HG03354 (cell line): ENCODE measurements around the gene ITGBL1.

ENCODE experiments used
- ATAC-seq: cut with Tn5 transposase; IDR thresholded peaks from one replicate; pipeline ENCODE4 v1.9.1; 2021; ENCODE audit warnings: mild to moderate bottlenecking; ENCODE audit not compliant: unreplicated experiment, poor library complexity, severe bottlenecking

The ITGBL1 gene

DNA sequence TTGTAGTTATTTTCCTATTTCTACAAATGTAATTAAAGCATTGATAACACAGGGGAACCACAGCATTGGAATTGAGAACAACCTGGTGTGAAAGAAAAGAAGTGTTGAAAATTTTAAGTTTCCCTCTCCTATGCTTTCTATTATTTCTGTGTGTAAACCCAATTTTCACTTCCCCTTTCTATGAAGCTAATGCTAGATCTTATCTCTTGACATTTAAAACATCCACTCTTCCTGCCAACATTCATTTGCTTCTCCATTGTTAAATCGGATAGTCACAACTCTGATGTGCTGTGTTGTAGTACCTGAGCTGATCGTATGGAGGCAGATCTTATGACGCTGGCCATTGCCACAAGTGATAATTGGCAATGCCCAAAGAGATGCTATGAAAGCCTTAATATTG, 203.0 kb downstream of the ITGBL1 start:
- peak; percentile 85 for ATAC-seq

DNA sequence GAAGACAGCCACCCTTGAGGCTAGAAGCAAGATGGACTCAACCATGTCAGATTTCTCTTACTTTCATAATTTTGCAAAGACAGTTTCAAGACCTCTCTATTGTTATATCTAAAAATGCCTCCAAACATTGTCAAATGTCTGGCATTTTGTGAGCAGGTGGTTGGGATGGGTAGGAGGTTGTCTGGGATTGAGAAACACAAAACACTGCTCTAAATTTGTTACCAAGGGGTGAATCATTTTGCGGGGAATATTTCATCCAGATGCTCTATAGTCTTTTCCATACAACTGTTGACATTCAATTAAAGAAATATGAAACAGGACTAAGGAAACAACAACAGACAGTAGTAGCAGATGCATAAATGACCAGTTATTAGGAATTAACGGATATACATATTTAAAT, 208.2 kb downstream of the ITGBL1 start:
- no peak for ATAC-seq

DNA sequence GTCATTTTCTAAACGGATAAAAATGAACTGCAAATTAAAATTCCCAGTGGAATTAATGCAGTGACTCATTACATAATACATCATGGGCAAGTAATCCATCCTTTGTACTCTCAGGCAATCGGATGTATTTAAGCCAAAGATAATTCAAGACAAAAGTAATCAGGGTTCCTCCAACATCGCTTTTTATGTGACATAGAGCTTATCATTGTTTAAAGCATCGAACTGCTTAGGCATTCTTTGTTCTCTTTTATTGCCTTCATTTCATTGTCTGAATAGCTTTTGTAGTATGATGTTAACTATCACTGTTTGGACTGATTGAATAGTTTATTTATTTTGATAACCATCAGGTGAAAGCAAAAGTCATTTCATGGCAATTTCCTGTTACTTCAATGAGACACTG, 209.4 kb downstream of the ITGBL1 start:
- ATAC-seq: no peak

DNA sequence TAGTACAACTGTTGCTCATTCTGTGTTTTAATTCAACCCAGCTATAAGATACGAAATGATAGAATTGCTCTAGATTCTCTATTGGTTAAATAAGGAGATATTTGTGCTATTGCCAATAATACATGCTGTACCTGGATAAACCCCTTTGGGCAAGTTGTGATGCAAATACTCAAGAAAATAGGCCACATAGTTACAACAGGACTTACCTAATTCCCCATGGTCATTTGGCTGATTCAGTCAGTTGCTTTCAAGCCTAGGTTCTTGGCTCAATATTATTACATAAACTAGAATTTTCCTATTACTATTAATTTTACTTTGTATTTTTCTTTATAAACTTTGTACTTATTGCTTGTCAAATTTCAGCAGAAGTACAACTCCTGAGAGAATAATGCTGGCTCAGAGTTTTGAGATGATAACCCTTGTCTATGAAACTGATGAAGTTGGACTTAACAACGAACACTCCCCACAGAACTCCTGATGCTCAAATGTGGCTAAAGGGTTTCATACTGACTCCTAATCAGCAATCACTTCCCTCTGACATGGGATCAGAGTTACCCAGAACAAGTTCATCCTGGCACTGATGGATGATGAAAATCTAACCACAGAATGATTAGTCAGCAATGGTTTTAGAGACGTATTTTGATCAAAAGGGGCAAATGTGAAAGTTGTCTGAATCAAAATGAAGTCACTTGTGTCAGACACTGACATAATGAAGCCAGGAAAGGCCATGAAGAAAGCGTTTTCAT, 221.1 kb downstream of the ITGBL1 start:
- ATAC-seq: no peak

DNA sequence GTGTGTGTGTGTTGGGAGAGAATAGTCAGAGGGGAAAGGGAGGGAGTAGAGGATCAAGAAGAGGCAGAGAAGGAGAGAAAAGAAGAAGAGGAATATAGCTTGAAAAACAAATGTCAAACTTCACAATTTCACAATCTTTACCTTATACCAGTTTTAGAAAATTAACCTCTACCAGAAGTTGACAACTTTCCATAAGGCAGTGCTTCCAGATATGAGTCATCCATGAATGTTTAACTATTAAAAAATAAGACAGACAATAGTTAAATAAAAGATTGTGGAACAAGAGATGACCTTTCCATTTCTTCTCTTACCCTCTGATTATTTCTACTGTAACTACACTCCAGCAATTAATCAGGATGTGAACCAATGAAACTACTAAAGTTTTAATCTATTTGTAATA, 229.4 kb downstream of the ITGBL1 start:
- ATAC-seq: no peak

DNA sequence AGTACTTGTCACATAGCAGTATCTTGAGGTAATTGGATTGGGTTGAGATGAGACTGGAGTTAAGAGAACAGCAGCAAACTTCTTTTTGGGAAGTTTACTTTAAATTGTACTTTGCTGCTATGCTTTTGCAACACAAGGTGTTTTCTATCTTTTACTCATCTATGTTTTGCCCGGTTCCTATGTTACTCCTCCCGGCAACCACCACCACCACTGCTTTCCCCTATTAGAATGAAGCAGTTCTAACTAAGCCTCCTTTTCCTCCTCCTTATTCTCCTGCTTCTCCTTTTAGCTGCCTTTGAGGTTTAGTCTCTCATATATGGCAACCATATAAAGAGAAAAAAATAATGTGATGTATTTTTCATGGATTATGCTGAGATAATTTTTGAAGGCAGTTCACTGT, 233.5 kb downstream of the ITGBL1 start:
- ATAC-seq: no peak

DNA sequence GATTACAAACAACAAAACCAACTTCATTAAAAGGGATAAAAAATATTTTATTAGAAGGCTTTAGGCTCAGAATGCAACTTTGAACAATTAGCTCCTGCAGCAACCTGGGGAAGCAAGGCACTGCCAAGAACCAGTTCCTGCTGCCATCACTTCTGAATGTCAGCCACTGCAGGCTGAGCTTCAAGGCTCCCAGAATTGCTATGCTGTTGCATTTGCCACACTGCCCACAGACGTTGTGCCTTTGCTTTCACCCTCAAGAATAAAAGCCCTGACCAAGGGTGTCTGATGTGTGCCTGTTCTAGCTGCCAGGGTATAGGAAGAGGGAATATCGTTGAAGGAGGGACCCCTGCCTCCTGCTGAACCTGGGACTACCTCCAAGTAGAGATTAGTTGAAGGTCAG, 238.4 kb downstream of the ITGBL1 start:
- no peak for ATAC-seq

DNA sequence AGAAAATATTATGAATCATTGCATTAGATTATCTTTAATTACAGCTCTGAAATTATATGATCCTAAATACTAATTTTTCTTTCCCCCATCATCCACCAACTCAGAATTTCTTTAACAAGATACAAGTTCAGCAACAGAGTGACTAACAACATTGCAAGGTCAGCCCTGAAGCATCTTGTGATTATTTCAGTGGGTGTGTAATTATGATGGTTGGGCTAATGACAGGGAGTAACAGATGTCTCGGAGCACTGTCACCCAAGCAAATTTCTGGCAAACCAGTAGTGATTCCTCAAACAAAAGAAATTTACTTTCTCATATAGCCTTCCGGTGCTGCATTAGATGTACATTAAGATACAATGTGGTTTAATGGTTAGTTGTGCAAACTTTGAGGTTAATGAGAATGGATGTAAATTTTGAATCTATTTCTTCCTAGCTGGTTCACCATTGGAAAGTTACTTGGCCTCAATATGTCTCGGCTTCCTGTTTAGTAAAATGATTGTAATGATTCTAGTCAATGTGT, 238.9 kb downstream of the ITGBL1 start:
- ATAC-seq: no peak

DNA sequence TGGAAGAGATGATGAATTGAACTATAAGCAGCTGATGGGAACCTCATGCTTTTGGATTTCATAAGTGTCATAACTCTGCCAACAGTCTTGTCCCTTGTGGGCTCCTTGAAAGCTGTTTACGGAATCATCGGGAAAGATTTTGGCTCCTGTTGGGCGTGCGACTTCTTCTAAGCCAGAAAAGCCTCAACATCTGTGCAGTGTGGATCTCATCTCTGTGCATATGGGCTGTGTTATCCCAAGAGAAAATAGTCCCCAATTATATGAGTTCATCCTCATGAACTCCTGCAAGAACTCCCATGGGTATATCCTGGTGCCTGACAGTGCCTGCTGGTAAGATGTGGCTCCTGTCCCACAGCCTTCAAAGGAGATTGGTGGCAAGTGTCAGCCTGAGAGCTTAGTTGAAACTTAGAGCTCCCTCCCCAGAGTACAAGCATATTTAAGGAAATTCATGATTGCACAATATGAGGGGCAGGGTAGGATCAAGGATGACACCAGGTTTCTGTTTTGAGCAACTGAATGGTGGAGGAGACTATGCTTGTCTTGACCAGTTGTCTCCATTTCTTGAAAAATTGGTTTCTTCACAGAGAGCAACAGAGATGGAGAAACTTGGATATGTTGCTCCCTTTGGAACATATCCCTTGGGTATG, 243.5 kb downstream of the ITGBL1 start:
- ATAC-seq: no peak

DNA sequence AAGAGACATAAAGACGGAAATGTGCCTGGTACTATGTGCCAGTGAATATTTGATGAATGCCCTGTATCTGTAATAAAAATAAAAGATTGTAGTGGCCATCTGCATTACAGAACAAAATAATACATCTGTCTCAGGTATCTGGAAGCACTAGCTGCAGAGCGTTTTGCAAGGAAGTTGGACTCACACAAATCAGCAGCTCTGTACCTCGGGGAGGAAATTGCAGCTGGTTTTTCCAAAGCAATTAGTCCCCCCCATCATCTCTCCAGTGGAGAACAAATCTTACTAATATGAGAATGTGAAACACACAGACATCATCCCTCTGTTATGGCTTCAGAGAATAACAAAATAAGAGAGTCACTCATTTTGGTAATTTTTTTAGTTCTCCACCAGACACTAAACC, 245.3 kb downstream of the ITGBL1 start:
- no peak for ATAC-seq

DNA sequence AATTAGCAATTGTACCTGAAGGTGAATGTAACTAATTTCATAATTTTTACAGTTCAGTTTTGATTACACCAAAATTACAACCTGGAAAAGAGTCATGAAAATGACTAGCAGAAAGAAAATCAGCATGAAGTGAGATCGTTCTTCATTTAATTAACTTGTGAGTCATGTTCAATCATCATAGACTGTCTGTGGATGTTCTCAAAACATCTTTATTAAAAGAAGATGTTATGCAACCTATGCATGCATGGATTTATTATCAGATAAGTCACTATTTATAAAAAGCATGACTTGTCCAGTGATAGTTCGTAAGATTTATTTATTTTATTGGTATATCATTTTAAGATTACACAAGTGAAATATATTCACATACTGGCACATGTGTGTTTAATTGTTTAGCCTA, 245.9 kb downstream of the ITGBL1 start:
- ATAC-seq: no peak

DNA sequence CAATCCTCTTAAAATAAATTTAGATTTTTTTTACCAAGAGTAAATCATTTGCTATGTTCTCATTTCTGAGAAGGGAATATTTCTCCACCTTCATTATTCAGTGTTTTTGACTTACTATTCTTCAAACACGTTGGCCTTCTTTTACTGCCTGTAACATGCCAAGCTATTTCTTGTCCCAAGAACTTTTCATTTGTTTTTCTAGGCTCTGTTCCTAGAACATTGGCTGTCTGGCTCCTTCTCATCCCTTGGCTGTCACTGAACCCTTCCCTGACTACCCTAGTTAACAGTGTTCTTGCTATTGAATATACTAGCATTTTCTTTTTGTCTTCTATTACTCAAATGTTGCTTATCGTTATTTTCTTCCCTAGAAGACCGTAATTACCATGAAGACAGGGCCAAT, 248.1 kb downstream of the ITGBL1 start:
- ATAC-seq: no peak

DNA sequence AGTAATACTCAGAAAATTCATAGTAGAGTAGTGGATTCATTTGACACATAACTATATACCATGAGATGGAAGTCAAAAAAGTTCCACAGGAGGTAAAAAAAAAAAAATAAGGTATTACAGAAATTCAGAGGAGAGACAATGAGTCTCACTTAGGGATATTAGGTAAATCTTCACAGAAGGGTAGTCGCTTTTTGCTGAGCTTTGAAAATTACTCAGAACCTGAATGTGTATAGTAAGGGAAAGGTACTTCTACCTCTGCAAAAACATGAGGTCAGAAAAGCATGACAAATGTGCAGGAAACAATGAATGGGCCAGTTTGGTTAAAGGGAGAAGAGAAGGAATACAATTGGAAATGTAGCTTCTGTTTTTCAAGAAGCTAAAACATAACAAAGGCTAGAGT, 250.6 kb downstream of the ITGBL1 start:
- no peak for ATAC-seq

DNA sequence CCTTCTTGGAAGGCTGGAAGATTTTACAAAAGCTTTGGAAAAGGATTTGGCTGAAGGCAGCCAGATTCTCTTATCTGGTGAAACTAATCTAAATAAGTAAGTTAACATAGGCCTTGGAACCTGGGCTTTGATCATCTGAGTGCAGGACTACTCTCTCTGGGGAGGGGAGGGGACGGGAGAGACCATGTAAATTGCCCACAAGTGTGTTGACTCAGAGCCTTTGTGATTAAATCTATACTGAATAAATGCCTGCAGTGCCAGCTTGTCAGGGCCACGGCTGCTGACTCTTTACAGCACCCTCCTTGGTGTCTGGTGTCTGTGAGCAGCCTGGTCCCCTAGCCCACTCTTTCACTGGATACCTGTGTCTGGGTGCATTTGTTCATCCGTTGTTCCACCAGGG, 251.4 kb downstream of the ITGBL1 start:
- ATAC-seq: no peak

DNA sequence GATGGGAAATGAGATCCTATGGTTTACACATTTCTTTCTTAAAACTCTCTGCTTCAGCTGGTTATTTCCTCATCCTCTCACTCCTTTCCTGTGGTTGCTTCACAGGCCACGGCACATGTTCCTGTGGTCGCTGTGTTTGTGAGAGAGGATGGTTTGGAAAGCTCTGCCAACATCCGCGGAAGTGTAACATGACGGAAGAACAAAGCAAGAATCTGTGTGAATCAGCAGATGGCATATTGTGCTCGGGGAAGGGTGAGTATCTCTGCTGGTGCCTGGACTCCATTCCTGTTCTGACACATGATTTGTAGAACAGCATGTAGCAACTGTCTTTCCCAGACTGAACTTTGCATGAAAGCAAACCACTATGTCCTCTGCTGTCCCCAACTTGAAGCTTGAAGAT, 254.2 kb downstream of the ITGBL1 start:
- ATAC-seq: peak; percentile 42

DNA sequence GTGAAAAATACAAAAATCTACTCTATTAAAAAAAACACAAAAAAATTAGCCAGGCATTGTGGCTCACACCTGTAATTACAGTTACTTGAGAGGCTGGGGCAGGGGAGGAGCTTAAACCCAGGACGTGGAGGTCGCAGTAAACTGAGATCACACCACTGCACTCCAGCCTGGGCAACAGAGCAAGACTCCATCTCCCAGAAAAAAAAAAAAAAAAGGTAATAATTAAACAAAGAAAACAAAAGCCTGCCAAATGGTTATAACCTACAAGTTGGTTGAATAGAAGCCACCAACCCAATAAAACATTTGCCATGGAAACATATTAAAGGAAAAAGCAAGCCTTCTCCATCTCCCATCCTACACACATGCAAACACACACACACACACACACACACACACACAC, 255.2 kb downstream of the ITGBL1 start:
- no peak for ATAC-seq

DNA sequence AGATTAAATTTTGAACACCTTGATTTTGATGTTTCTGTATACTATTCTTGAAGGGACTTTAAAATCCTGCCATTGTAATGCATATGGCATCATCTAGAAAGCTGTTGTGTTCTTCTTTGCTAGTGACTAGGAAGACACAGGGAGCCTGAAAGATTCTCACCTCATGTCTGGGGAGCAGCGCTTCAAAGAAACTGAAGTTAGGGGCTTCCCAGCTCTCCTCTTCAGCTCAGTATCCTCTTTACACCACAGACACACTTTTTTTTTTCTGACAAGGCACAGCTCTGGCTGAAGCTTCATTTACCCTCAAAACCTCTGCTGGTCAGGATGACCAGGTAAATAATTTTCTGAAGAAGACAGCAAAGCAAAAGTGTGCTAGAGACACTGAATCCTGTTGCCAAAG, 255.6 kb downstream of the ITGBL1 start:
- ATAC-seq: no peak

DNA sequence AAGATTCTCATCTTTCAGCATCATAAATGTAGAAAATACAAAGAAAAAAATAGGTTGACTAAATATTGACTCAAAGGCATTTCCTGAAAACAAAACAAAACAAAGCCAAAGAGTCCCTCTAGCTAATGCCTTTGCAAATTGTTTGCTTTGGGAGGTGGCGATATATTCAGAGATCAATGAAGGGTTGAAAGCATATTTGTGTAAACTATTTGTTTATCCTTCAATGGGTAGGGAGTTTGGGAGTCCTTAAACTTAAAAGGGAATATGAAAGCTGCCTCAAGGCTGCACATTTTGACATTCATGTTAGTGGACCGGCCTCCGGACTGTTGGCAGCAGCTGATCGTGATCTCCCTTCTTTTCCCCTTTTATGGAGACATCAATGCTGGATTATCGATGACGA, 257.5 kb downstream of the ITGBL1 start:
- ATAC-seq: no peak

DNA sequence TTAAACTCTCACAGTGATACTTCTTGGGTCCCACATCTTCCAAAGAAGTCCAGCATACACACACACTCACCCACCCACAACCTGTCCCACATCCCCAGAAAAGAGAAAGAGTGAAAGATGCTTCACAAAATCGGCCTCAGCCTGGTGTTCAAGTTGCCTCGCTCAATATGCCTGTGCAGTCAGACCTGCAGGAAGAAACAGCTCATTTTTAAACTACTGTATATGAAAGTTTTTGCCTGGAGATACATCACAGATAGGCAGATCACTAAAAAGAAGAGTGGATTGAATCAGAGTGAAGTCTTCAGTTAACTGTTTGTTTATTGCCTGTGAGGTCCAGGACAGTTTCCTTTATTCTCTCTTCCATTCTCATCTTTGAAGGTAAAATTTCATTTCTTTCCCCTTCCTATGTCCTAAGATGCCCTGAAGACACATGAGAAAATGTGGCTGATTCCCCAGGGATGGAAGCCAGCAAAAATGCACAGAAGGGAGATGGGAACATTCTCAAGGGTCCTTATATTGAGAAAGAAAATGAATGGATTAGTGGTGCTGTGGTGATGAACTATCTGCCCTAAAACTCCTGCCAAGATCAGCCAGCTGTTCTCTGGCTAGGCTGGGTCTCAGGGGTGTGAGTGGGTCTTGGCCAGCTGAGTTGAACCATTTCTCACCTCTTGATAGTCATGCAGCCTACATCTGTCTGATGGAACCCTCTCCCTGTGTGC, 259.0 kb downstream of the ITGBL1 start:
- no peak for ATAC-seq

DNA sequence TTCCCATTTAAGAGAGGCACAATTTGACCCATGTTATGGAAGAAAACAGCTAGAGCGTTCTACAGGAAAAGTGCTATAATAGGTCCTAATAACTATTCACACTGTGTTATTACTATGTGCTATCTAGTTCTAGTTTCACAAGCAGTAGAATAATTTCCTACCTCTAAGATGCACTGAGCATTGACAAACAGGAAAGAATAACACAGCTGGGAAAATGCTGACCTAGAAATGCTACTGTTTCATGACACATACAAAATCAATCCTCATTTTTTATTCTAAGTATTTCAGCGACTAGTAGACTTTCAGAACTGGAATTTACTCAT, 259.5 kb downstream of the ITGBL1 start:
- ATAC-seq: no peak

DNA sequence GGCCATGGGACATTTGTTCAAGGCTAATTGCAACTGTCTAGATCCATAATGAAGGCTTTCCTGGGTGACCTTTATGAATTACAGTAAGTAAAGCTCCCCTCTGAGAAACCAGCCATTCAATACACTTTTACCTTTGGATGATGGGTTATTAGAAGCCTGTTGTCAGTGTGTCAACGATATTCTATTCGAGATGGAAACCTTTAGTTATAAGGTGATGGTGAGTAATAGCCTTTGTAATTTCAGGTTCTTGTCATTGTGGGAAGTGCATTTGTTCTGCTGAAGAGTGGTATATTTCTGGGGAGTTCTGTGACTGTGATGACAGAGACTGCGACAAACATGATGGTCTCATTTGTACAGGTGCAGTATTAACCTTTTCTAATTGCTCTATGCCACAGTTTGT, 261.7 kb downstream of the ITGBL1 start:
- ATAC-seq: no peak
